NCI-H146 treated with DMSO at 0.1 percent for 48 hours (cell line): ENCODE measurements around the gene ACE.
A peak's percentile ranks its signal among the peaks of the same experiment; 100 is the strongest.

Experiments used
- DNase-seq: peaks from one replicate; lab custom pipeline; 2025; ENCODE audit not compliant: unreplicated experiment; lab: John Stamatoyannopoulos, UW

ACE gene

GRCh38 chr17:63514477-63514876 is 37.6 kb downstream of the ACE start:
- DNase-seq = no peak

GRCh38 chr17:63514974-63515373 is 38.1 kb downstream of the ACE start:
- DNase-seq = no peak

- no peak for DNase-seq
These were observed 38.6 kb downstream of the ACE start for GRCh38 chr17:63515426-63515825.

- DNase-seq = no peak
These were observed 40.3 kb downstream of the ACE start for GRCh38 chr17:63516910-63517824.

GRCh38 chr17:63517825-63518534 is 41.1 kb downstream of the ACE start:
- DNase-seq = no peak

- no peak for DNase-seq
These were observed 42.4 kb downstream of the ACE start for GRCh38 chr17:63519116-63519881.

GRCh38 chr17:63519972-63520882 is 43.4 kb downstream of the ACE start:
- peak; percentile 88 for DNase-seq

- DNase-seq = no peak
These were observed 46.5 kb downstream of the ACE start, which contains the start of gene KCNH6 for GRCh38 chr17:63523253-63523855. Gene KCNH6, plus strand, starts transcription at chr17:63523358. Its CDS starts 56 bp downstream, at chr17:63523414.

- DNase-seq = no peak
These were observed 47.2 kb downstream of the ACE start for GRCh38 chr17:63524051-63524450.

GRCh38 chr17:63525190-63525946 is 48.5 kb downstream of the ACE start:
- DNase-seq = no peak

GRCh38 chr17:63526861-63527260 is 50.0 kb downstream of the ACE start:
- no peak for DNase-seq

GRCh38 chr17:63528183-63528582 is 51.3 kb downstream of the ACE start:
- no peak for DNase-seq

GRCh38 chr17:63529711-63530556 is 53.1 kb downstream of the ACE start:
- no peak for DNase-seq

- DNase-seq = no peak
These were observed 53.7 kb downstream of the ACE start for GRCh38 chr17:63530557-63531021.

GRCh38 chr17:63531022-63531965 is 54.4 kb downstream of the ACE start:
- DNase-seq = no peak

GRCh38 chr17:63533433-63534077 is 56.7 kb downstream of the ACE start:
- DNase-seq = no peak
